ENCODE results near the gene PPP1R15B.

GRCh38 chr1:204373911-204374310, 37.7 kb downstream of the PPP1R15B start:
- TF ChIP-seq, protein P1, sequence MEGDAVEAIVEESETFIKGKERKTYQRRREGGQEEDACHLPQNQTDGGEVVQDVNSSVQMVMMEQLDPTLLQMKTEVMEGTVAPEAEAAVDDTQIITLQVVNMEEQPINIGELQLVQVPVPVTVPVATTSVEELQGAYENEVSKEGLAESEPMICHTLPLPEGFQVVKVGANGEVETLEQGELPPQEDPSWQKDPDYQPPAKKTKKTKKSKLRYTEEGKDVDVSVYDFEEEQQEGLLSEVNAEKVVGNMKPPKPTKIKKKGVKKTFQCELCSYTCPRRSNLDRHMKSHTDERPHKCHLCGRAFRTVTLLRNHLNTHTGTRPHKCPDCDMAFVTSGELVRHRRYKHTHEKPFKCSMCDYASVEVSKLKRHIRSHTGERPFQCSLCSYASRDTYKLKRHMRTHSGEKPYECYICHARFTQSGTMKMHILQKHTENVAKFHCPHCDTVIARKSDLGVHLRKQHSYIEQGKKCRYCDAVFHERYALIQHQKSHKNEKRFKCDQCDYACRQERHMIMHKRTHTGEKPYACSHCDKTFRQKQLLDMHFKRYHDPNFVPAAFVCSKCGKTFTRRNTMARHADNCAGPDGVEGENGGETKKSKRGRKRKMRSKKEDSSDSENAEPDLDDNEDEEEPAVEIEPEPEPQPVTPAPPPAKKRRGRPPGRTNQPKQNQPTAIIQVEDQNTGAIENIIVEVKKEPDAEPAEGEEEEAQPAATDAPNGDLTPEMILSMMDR (conservative IDR thresholded peaks at IDR 0.05; ENCODE audit: low read depth, low read length) = no peak
- no peak for TF ChIP-seq EZH2 (IDR thresholded peaks at IDR 0.05; ENCODE audit: borderline replicate concordance, low read depth, low read length, poor library complexity, severe bottlenecking)

All from A673 (cell line).